Stimulated activated CD8-positive, alpha-beta memory T cell treated with anti-CD3 and anti-CD28 coated beads, Interleukin-2, amount 100 ng/mL, for 48 hours (primary cell): ENCODE data around the gene FER.

Experiments
- DNase-seq, 2 donors: peaks; one replicate each; pipeline ENCODE4 v3.0.0-alpha.2; 2020; ENCODE audit warnings: low read depth in 2 of 2

Gene FER

GRCh38 chr5:109177227-109177626, 429.5 kb downstream of the FER start:
- DNase-seq: no peak

- DNase-seq: no peak
Observed at GRCh38 chr5:109177782-109178181, 430.1 kb downstream of the FER start.

DNA sequence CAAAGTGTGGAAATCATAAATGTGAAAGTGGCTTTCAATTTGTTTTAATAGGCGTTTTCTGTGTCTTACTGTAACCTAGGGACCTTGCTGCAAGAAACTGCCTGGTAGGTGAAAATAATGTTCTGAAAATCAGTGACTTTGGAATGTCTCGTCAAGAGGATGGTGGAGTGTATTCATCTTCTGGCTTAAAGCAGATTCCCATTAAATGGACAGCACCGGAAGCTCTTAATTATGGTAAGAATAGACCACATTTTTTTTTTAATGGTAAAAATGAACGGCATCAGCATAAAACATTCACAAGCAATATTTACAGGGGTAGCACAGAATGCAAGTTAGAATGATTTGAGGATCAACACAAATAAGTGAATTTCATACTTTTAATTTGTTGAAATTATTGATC, 433.0 kb downstream of the FER start:
- DNase-seq: no peak

DNA sequence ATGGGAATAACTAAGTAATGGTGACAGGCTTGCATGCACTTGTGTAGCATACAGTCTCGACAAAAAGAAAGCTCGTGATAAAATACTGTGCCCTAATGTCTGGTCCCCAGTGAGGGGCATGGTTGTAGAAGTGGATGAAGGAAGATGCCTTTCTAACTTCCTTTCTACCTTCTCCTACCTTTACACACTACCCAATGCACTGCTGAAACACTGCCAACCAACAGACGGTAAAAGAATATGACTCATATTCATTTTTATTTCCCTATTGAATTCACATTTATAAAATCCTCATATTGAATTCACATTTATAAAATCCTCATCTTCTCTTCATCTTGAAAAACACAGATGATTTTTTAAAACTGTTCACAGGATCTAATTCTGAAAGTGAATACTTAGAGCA, 439.1 kb downstream of the FER start:
- DNase-seq: no peak

DNA sequence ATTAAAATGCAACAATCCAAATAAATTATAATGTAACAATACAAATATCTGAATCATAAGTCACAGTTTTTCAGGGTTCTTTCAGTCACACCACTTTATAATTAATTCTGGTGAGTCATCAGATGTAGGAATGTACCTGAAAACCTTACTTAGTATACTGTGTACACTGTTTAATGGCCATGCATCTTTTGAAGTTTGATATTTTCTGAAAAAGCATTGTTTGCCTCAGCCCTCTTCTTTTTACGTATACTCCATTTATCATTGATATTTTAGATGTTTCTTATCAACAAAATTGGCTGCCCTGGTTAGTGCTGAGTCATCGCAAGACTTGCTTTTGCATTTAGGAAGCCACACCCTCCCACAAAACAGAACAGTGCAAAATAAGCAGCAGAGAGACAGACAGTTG, 443.5 kb downstream of the FER start:
- DNase-seq: no peak

- DNase-seq: no peak
Observed at GRCh38 chr5:109192027-109192426, 444.3 kb downstream of the FER start.

DNA sequence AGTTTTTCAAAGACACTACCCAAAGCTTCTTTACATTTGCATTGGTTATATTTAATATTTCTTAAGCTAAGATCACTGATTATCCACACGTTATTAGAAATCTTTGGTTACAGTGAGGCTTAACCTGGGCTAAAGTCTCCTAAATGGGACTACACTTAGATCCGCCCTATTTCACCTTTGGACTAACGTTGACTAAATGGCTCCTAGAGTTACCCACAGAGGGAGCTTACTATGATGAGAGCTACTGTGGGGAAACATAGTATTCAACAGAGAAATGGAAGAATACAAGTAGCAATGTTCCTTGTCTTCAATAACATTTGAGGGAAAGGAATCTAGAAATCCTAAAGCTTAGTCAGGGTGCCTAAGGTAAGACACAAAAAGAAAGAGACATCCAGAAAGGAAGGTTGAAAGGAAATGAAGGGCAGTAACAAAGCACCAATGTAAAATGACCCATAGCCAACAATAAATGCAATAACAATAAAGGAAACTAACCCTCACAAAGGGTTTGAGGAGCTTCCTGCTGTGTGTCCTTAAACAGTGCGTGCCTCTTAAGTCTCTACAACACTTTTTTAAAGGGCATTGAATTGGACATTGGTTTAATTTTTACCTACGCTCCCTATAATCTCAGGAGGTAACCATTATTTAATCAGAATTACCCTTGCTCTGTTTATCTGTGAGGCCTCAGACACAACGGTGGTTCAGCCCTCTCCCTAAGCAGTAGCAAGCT, 445.0 kb downstream of the FER start:
- DNase-seq: no peak

GRCh38 chr5:109195667-109196066, 448.0 kb downstream of the FER start:
- no peak for DNase-seq

DNA sequence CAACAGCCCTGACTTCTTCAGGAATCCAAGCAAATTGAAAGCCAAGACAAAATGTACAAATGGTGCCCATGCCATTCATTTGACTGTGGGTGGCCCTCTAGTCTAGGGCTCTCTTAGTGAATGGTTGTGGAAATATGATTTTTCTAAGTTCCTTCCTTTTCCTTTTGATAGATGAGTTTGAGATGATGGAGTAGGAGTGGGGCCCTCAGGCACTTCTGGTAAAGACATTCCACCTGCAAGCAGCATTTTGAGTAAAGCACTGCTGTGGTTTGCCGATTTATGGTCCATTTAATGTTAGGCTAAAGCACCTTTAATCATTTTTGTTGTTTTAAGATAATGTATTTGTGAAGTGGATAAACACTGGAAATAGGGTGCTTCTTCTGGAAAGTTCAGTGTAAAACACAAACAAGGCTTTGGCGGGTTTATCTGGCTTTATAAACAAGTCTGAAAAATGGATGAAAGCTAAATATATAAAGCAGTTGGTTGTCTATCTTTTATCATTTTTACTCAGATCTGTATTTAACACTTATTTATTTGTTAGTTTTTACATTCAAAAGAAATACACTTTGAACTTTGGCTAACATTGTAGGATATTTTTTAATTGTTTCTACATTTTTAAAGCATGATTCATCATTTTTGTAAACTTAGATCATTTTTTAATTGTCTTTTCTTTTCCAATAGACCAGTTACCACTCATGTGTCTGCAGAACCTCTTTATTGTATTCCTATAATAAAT, 448.6 kb downstream of the FER start:
- no peak for DNase-seq

DNA sequence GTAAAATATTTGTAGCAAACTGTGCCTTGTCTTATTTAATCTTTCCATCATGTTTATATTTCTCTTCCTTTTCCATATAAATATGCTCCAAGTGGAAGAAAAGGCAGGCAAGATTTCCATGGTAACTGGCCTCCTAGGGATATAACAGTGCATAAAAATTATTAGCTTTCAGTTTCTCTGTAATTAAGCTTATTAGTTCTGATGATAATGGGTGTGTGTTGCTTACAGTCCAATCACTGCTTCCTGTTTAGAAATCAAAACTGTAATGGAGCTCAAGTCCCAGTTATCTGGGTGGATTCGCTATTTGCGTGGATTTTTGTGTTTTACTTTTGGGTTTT, 449.1 kb downstream of the FER start:
- DNase-seq: no peak

- DNase-seq: no peak
Observed at GRCh38 chr5:109199289-109199688, 451.6 kb downstream of the FER start.

DNA sequence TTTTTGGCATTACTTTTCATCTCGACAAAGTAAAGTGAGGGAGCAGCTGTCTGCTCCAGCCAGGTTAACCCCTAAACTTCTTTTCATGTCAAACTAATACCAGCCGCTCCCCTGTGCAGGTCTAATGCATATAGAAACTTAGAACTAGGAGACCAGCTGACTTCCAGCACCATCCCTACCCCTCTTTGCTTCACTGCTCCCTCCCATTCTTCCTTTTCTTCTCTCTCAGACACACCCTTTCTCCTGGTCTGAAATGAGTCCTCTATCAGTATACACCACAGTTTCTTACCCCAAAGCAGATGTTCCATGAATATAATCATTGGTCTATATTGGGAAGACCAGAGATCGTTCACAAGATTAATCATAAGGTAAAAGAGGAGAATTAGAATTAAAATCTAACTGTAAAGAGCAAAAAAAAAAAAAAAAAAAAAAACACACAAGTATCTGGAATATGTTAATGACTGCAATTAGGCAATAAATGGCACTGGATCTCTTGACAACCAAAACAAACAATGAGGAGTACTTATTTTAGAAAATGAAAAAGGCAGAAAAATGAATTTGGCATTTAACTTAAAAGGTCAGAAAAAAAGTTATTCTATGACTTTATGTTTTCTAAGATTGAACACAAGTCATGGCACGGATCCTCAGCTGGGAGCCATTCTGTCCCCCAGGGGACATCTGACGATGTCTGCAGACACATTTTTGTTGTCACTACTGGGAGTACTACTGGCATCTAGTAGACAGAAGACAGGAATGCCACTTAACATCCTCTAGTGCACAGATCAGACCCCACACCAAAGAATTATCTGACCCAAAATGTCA, 452.3 kb downstream of the FER start:
- no peak for DNase-seq

GRCh38 chr5:109215040-109215439, 467.3 kb downstream of the FER start:
- DNase-seq: no peak

GRCh38 chr5:109218818-109219217, 471.1 kb downstream of the FER start:
- no peak for DNase-seq

- DNase-seq: no peak
Observed at GRCh38 chr5:109223531-109223930, 475.8 kb downstream of the FER start.

DNA sequence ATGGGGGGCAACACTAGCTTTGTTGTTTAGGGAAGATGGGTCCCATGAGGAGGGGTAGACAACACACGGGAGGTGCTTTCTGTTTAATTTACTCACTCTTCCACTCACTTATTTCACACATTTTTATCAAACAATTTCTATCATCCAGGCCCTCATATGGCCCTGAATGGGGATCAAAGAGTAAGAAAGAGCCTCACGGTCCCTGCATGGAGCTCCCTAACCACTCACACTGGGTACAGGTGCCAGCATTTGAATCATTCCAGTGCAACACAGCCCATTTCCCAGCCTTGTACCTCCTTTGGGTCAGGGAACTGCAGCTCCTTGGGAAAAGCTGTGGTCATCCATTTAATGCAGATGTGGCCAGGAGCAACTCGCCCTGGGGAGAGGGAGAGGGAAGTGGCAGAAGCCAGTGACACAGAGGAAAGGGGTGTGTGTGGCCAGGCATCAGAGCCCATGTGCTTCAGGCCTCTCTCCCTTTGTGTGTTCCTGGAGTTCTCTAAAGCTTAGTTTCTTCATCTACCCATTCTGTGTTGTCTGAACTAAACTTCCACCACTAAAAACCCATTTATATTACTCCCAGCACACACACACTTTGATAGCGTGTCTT, 476.7 kb downstream of the FER start:
- DNase-seq: no peak

GRCh38 chr5:109225716-109226625, 478.3 kb downstream of the FER start:
- no peak for DNase-seq

DNA sequence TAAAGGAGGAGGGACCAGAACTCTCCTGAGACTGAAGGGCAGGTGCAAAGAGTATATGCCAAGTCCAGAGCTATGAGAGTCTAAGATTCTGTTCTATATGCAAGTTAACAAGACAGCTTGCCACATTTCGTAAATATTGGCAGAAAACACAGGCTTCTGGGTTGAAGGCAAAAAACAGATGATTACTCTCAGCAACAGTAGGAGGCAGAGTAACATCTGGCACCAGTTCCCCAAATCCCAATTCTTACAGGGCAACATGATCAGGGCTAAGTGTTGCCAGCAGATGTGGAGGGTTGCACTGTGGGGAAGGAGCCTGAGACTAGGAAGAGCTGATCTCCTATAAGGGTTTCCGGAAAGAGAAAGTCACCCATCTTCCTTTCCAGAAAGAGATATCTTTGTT, 482.7 kb downstream of the FER start:
- DNase-seq: no peak

DNA sequence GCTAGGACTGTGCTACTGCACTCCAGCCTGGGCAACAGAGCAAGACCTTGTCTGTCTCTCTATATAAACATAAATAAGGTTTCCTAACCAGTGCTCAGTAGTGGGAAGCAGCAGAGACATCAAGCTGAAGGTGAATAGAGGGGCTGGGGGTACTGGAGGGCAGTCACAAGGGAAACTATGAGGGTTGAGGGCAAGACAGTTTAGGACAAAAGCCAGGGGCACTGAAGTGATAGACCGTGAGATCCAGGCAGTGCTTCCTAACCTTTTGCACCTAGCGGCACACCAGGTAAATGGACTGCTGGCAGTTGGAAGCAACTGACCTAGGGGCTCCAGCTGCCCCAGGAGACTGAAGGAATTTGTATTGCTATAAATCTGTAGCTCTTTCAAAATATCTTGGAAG, 483.6 kb downstream of the FER start:
- no peak for DNase-seq

- DNase-seq: no peak
Observed at GRCh38 chr5:109234381-109234780, 486.7 kb downstream of the FER start.

- no peak for DNase-seq
Observed at GRCh38 chr5:109239456-109239855, 491.8 kb downstream of the FER start.
